Nephron (organoid): ENCODE measurements around the gene SPATA2L.

Experiments
- H3K27ac Mint-ChIP-seq, 3 experiments: 2 replicates each; pipeline ENCODE4 v1.8.0; 2020; ENCODE audit warnings: mixed read lengths in 3 of 3, mild to moderate bottlenecking in 2 of 3, moderate library complexity in 1 of 3
- H3K27me3 Mint-ChIP-seq: 2 replicates; pipeline ENCODE4 v1.8.0; 2021; ENCODE audit warnings: low read depth, mild to moderate bottlenecking, moderate library complexity, mixed read lengths
- H3K36me3 Mint-ChIP-seq: 2 replicates; pipeline ENCODE4 v1.8.0; 2020; ENCODE audit warnings: low read depth, mixed read lengths
- H3K4me1 Mint-ChIP-seq: 2 replicates; pipeline ENCODE4 v1.8.0; 2020; ENCODE audit warnings: mixed read lengths
- H3K4me3 Mint-ChIP-seq, 3 experiments: 2 replicates each; pipeline ENCODE4 v1.8.0; 2020; ENCODE audit warnings: mild to moderate bottlenecking in 3 of 3, mixed read lengths in 3 of 3, moderate library complexity in 2 of 3
- H3K9me3 Mint-ChIP-seq: 2 replicates; pipeline ENCODE4 v1.8.0; 2020; ENCODE audit warnings: mixed read lengths
- TF ChIP-seq, protein P1 (sequence below), 3 experiments: fragments of 200-600 bp; sonication (generic); IDR thresholded peaks; one replicate each; pipeline ENCODE4 v1.5.0; 2021; ENCODE audit warnings: antibody characterized with exemption in 3 of 3; ENCODE audit not compliant: unreplicated experiment in 3 of 3

SPATA2L gene

DNA sequence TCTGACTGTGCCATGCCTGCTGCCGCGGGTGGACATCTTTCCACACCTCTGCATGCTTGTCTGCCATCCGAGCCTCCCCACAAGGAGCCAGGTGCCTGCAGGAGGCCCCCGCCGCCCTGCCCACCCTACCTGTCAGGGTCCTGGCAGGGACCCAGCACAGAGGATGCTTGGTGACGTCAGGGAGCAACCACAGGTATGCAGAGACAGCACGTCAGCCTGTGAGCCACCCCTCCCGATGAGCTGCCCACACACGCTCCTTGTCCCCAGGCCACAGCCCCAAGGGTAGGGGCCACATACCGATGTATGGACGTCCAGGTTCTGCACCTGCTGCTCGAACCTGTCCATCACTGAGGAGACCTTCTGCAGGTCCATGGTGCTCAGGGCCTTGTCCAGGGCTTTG lies 54.6 kb downstream of the SPATA2L start:
- H3K4me1 Mint-ChIP-seq: no peaks in the 10 kb centered on the region
- TF ChIP-seq, protein P1, sequence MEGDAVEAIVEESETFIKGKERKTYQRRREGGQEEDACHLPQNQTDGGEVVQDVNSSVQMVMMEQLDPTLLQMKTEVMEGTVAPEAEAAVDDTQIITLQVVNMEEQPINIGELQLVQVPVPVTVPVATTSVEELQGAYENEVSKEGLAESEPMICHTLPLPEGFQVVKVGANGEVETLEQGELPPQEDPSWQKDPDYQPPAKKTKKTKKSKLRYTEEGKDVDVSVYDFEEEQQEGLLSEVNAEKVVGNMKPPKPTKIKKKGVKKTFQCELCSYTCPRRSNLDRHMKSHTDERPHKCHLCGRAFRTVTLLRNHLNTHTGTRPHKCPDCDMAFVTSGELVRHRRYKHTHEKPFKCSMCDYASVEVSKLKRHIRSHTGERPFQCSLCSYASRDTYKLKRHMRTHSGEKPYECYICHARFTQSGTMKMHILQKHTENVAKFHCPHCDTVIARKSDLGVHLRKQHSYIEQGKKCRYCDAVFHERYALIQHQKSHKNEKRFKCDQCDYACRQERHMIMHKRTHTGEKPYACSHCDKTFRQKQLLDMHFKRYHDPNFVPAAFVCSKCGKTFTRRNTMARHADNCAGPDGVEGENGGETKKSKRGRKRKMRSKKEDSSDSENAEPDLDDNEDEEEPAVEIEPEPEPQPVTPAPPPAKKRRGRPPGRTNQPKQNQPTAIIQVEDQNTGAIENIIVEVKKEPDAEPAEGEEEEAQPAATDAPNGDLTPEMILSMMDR (IDR thresholded peaks at IDR 0.05; ENCODE audit: unreplicated experiment in 3 of 3): no peak
- H3K36me3 Mint-ChIP-seq: peaks cover 28% of the 10 kb centered on the region
- no peak overlapping the region for H3K27ac Mint-ChIP-seq
- H3K9me3 Mint-ChIP-seq: no peaks in the 10 kb centered on the region
- H3K4me3 Mint-ChIP-seq: no peak overlapping the region
- H3K27me3 Mint-ChIP-seq: no peaks in the 10 kb centered on the region
